ENCODE measurements around the gene DIP2C.
"Not testable (repeated sequence)": the region's sequence is repeated elsewhere in the genome, so short reads cannot be mapped to it uniquely, and the experiment has no call there.

Gene DIP2C

DNA sequence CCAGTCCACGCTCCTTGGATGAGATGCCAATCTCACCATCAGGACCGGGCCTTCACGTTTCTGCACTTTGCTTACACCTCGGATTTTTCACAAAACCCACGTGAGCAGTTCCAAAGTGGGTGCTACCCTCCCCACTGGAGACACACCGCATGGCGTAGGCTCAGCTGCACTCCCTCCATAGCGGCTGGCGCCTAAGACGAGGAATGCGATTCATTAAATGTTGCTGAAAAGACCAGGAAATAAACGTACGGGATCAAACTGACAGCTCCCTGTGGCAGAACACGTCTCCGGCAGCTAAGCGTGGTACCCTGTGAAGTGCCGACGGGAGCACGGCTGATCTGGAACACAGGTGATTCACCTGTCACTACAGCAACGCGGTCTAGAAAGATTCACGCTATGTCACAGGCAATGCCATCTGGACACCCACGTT, 209.0 kb downstream of the DIP2C start:
- ChIA-PET POLR2A (no interaction called here), CTCF (no interaction called here)
- TF ChIP-seq HDGF (IDR thresholded peaks at IDR 0.05; ENCODE audit: borderline replicate concordance) (no peak), ARNT (IDR thresholded peaks at IDR 0.05) (no peak), CTBP1 (IDR thresholded peaks at IDR 0.05; ENCODE audit: borderline replicate concordance) (no peak), FOXK2 (IDR thresholded peaks at IDR 0.05) (no peak), SP1 (IDR thresholded peaks at IDR 0.05) (no peak), FOXM1 (IDR thresholded peaks at IDR 0.05; ENCODE audit: borderline replicate concordance) (no peak), TARDBP (IDR thresholded peaks at IDR 0.05) (no peak), ELF4 (IDR thresholded peaks at IDR 0.05) (no peak), ZNF384 (IDR thresholded peaks at IDR 0.05) (no peak), BHLHE40 (IDR thresholded peaks at IDR 0.05; ENCODE audit: borderline replicate concordance) (no peak), LEF1 (IDR thresholded peaks at IDR 0.05; ENCODE audit: borderline replicate concordance) (no peak), NFRKB (IDR thresholded peaks at IDR 0.05) (no peak), SUZ12 (IDR thresholded peaks at IDR 0.05) (no peak), L3MBTL2 (conservative IDR thresholded peaks at IDR 0.05) (no peak)
- TF ChIP-seq, protein P1, sequence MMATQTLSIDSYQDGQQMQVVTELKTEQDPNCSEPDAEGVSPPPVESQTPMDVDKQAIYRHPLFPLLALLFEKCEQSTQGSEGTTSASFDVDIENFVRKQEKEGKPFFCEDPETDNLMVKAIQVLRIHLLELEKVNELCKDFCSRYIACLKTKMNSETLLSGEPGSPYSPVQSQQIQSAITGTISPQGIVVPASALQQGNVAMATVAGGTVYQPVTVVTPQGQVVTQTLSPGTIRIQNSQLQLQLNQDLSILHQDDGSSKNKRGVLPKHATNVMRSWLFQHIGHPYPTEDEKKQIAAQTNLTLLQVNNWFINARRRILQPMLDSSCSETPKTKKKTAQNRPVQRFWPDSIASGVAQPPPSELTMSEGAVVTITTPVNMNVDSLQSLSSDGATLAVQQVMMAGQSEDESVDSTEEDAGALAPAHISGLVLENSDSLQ (IDR thresholded peaks at IDR 0.05) = no peak
- no peak for DNase-seq (ENCODE audit: extremely low spot score)

DNA sequence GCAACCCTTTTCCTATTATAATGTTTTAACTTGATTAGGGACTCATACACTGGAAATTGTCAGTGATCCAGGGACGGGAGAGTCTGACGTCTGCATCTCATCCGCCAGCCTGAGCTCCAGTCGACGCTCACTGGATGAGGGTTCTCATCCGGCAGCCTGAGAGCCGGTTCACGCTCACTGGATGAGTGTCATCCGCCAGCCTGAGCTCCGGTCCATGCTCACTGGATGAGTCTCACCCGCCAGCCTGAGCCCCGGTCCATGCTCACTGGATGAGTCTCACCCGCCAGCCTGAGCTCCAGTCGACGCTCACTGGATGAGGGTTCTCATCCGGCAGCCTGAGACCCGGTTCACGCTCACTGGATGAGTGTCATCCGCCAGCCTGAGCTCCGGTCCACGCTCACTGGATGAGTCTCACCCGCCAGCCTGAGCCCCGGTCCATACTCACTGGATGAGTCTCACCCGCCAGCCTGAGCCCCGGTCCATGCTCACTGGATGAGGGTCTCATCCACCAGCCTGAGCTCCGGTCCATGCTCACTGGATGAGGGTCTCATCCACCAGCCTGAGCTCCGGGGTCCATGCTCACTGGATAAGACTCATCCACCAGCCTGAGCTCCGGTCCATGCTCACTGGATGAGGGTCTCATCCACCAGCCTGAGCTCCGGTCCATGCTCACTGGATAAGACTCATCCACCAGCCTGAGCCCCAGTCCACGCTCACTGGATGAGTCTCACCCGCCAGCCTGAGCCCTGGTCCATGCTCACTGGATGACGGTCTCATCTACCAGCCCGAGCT, 209.6 kb downstream of the DIP2C start:
- POLR2A ChIA-PET, CTCF ChIA-PET: not testable (repeated sequence)

DNA sequence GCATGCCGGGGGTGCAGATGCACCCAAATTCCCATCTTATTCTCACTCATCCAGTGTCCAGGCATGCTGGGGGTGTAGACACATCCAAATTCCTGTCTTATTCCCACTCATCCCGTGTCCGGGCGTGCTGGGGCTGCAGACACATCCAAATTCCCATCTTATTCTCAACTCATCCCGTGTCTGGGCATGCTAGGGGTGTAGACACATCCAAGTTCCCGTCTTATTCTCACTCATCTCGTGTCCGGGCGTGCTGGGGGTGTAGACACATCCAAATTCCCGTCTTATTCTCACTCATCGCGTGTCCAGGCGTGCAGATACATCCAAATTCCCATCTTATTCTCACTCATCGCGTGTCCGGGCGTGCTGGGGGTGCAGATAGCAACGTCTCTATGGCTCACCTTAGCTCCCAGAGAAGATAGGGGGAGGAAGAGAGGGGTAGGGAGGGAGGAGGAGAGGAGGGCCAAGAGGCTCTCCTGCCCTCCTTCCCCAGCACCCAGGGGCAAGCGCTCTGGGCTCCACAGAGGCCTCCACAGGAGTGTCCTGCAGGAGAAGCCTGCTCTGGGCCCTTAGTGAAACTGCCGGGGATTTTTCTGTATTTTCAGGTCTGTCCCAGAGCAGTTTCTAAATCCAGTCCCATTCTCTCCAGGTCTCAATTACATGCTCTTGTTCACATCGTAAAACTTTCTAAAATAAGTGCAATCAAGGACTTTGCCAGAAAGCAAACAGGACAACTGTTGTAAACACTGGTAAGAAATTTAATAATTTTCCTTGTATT, 210.8 kb downstream of the DIP2C start:
- ChIA-PET CTCF (no interaction called here), POLR2A (no interaction called here)
- DNase-seq (ENCODE audit: extremely low spot score) = no peak
- no peak for TF ChIP-seq BHLHE40 (IDR thresholded peaks at IDR 0.05; ENCODE audit: borderline replicate concordance)
- no peak for TF ChIP-seq CTBP1 (IDR thresholded peaks at IDR 0.05; ENCODE audit: borderline replicate concordance)
- TF ChIP-seq SP1 (IDR thresholded peaks at IDR 0.05) = no peak
- no peak for TF ChIP-seq ZNF384 (IDR thresholded peaks at IDR 0.05)
- no peak for TF ChIP-seq TARDBP (IDR thresholded peaks at IDR 0.05)

More for the DNA sequence above, 209.6 kb downstream of the DIP2C start:
- not testable (repeated sequence) for DNase-seq (ENCODE audit: extremely low spot score)

DNA sequence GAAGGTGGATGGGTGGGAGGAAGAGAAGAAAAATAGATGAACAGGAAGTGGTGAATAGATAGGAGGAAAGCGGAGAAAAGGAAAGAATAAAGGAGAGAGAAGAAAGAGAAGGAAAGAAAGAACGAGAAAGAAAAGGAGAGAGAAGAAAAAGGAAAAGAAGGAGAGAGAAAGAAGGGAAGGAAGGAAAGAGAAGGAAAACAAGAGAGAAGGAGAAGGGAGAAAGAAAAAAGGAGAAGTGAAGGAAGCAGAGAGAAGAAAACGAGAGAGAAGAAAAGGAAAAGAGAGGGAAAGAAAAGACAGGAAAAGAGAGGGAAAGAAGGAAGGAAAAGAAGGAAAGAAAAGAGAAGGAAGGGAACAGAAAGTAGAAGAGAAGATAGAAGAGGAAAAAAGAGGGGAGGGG, 211.8 kb downstream of the DIP2C start:
- TF ChIP-seq ARNT (IDR thresholded peaks at IDR 0.05) = no peak
- no peak for TF ChIP-seq BHLHE40 (IDR thresholded peaks at IDR 0.05; ENCODE audit: borderline replicate concordance)
- TF ChIP-seq TARDBP (IDR thresholded peaks at IDR 0.05) = no peak
- no peak for TF ChIP-seq ZNF384 (IDR thresholded peaks at IDR 0.05)
- TF ChIP-seq LEF1 (IDR thresholded peaks at IDR 0.05; ENCODE audit: borderline replicate concordance) = no peak
- TF ChIP-seq FOXK2 (IDR thresholded peaks at IDR 0.05) = no peak
- TF ChIP-seq SUZ12 (IDR thresholded peaks at IDR 0.05) = no peak
- TF ChIP-seq L3MBTL2 (conservative IDR thresholded peaks at IDR 0.05) = no peak
- no peak for TF ChIP-seq FOXM1 (IDR thresholded peaks at IDR 0.05; ENCODE audit: borderline replicate concordance)
- no peak for TF ChIP-seq CTBP1 (IDR thresholded peaks at IDR 0.05; ENCODE audit: borderline replicate concordance)
- no peak for TF ChIP-seq HDGF (IDR thresholded peaks at IDR 0.05; ENCODE audit: borderline replicate concordance)
- TF ChIP-seq, protein P1 (IDR thresholded peaks at IDR 0.05) = no peak
- TF ChIP-seq FOXA1 (IDR thresholded peaks at IDR 0.05) = no peak
- TF ChIP-seq ELF4 (IDR thresholded peaks at IDR 0.05) = no peak
- TF ChIP-seq SP1 (IDR thresholded peaks at IDR 0.05) = no peak
- TF ChIP-seq NFRKB (IDR thresholded peaks at IDR 0.05) = no peak
- ChIA-PET CTCF (no interaction called here), POLR2A (no interaction called here)
- no peak for DNase-seq (ENCODE audit: extremely low spot score)

DNA sequence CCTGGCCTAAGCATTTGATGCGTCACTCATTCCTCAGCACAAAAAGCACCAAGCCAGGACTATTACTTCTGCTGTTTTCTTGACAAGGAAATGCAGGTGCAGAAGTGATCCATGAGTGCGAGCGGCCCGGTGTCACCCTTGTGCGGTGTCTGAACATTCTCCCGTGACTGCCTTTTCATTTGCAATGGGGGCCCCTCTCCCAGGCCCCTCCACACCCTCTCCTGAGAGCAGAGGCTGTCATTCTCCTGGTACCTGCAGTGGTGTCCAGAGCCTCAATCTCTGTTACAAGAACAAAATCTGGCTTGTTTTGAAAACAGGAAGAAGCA, 213.1 kb downstream of the DIP2C start:
- ChIA-PET POLR2A (no interaction called here), CTCF (no interaction called here)
- DNase-seq (ENCODE audit: extremely low spot score) = no peak
- TF ChIP-seq HDGF (IDR thresholded peaks at IDR 0.05; ENCODE audit: borderline replicate concordance) (no peak), FOXM1 (IDR thresholded peaks at IDR 0.05; ENCODE audit: borderline replicate concordance) (no peak), CTBP1 (IDR thresholded peaks at IDR 0.05; ENCODE audit: borderline replicate concordance) (no peak), SUZ12 (IDR thresholded peaks at IDR 0.05) (no peak), ZNF384 (IDR thresholded peaks at IDR 0.05) (no peak), ARNT (IDR thresholded peaks at IDR 0.05) (no peak), BHLHE40 (IDR thresholded peaks at IDR 0.05; ENCODE audit: borderline replicate concordance) (no peak), LEF1 (IDR thresholded peaks at IDR 0.05; ENCODE audit: borderline replicate concordance) (no peak), NFRKB (IDR thresholded peaks at IDR 0.05) (no peak)
- TF ChIP-seq, protein P1 (IDR thresholded peaks at IDR 0.05) = no peak

DNA sequence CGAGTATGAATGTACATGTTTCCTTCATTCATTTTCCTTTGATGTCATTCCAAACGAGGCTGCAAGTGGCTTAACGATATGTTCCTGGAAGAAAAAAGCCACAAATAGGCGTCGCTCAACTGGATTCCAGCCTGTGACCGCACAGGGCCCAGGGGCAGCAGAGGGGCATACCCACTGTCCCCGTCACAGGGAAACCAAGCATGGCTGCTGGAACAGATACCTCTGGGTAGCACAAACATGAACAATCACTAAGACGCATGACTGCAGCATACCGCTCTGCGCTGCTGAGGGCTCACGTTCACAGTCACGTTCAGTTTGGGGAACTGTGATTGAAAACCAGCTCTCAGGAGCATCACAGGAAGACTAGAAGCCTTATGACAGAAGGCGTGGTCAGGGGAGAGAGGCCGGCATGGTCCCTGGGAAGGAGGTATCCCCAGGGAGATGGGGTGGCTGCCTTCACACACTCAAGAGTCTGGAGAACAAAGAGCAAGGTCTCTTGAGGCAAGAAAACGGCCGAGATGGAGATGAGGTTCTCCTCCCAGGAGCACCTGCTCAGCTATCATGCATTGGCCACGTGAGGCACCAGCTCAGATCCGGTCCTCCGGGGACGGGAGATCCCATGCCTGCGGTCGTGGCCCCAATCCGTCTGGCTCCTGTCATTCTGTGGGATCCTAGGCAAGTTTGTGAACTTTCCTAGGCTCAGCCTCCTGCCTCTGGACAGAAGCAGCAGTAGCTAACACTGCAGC, 213.6 kb downstream of the DIP2C start:
- TF ChIP-seq CTBP1 (IDR thresholded peaks at IDR 0.05; ENCODE audit: borderline replicate concordance) (no peak), ELF4 (IDR thresholded peaks at IDR 0.05) (no peak), BHLHE40 (IDR thresholded peaks at IDR 0.05; ENCODE audit: borderline replicate concordance) (no peak), LEF1 (IDR thresholded peaks at IDR 0.05; ENCODE audit: borderline replicate concordance) (no peak), L3MBTL2 (conservative IDR thresholded peaks at IDR 0.05) (no peak), FOXA1 (IDR thresholded peaks at IDR 0.05) (no peak), HDGF (IDR thresholded peaks at IDR 0.05; ENCODE audit: borderline replicate concordance) (no peak), SUZ12 (IDR thresholded peaks at IDR 0.05) (no peak), FOXK2 (IDR thresholded peaks at IDR 0.05) (no peak), NFRKB (IDR thresholded peaks at IDR 0.05) (no peak), SP1 (IDR thresholded peaks at IDR 0.05) (no peak), ARNT (IDR thresholded peaks at IDR 0.05) (no peak), FOXM1 (IDR thresholded peaks at IDR 0.05; ENCODE audit: borderline replicate concordance) (no peak), TARDBP (IDR thresholded peaks at IDR 0.05) (no peak), ZNF384 (IDR thresholded peaks at IDR 0.05) (no peak)
- TF ChIP-seq, protein P1 (IDR thresholded peaks at IDR 0.05) = no peak
- CTCF ChIA-PET = no interaction called here
- no peak for DNase-seq (ENCODE audit: extremely low spot score)
- POLR2A ChIA-PET = no interaction called here

Measured in HEK293T (cell line).